OCI-LY3 (cell line): ENCODE results near the gene PDE7B.

Source experiments
- CTCF ChIP-seq: fragments of 200-600, 300-600 bp; sonication (generic); IDR thresholded peaks from 2 replicates; pipeline ENCODE4 v1.5.1; 2014; ENCODE audit warnings: antibody characterized with exemption, low read length, low read depth
- EZH2phosphoT487 ChIP-seq: fragments of 200-600 bp; shearing (Covaris generic); IDR thresholded peaks from 2 replicates; pipeline ENCODE4 v1.6.1; 2018; ENCODE audit warnings: antibody characterized with exemption, mixed run types, low read depth

- no peak for TF ChIP-seq CTCF
- no peak for TF ChIP-seq EZH2phosphoT487
Measured at GRCh38 chr6:135987226-135987625, 135.7 kb downstream of the PDE7B start.
